Vagina (tissue), 2 donors: ENCODE results near the gene HRH2. TPM values are rescaled to one million over a fixed set of nuclear protein-coding genes. Genes with fewer than 3 reads are reported as not detected.
"Not testable (repeated sequence)": the region's sequence is repeated elsewhere in the genome, so short reads cannot be mapped to it uniquely, and the experiment has no call there.

Experiments used
- DNase-seq, 2 donors: peaks; one replicate each; pipeline ENCODE4 v3.0.0-alpha.2; 2017; ENCODE audit errors: extremely low spot score in 2 of 2
- H3K27ac ChIP-seq: fragments of 200-600 bp; sonication (generic); one replicate; pipeline ENCODE4 v1.5.1; 2019
- H3K27me3 ChIP-seq: fragments of 200-600 bp; sonication (generic); one replicate; pipeline ENCODE4 v1.5.1; 2019
- H3K36me3 ChIP-seq, 2 donors: fragments of 200-600 bp; sonication (generic); one replicate each; pipeline ENCODE4 v1.5.1; 2017 to 2019
- H3K4me1 ChIP-seq: fragments of 200-600 bp; sonication (generic); one replicate; pipeline ENCODE4 v1.5.1; 2019
- H3K4me3 ChIP-seq, 2 donors: fragments of 200-600 bp; sonication (generic); 1 replicate in 1 of 2; 2 replicates in 1 of 2; pipeline ENCODE4 v1.5.1; 2016 to 2019
- H3K9me3 ChIP-seq: fragments of 200-600 bp; sonication (generic); one replicate; pipeline ENCODE4 v1.5.1; 2019
- POLR2A ChIP-seq, 2 donors: fragments of 450-650 bp; IDR thresholded peaks; one replicate each; pipeline ENCODE4 v1.6.1; 2017; ENCODE audit warnings: antibody characterized with exemption in 2 of 2, mild to moderate bottlenecking in 2 of 2, moderate library complexity in 2 of 2
- POLR2AphosphoS5 ChIP-seq, 2 donors: sonication (generic); formaldehyde crosslinking; IDR thresholded peaks; one replicate each; pipeline ENCODE4 v1.9.0; 2017; ENCODE audit warnings: antibody characterized with exemption in 2 of 2, mild to moderate bottlenecking in 2 of 2, low read depth in 1 of 2; ENCODE audit not compliant: insufficient read depth in 1 of 2
- intact Hi-C: fragments of 100-400 bp; cut with DNase I; formaldehyde crosslinking; loops from one replicate; pipeline ENCODE4 v1.15.1; 2023
- total RNA-seq: library from RNA; depleted of rRNA; stranded (reverse); fragments of >200 nt; gene quantifications from one replicate; pipeline ENCODE4 v1.2.3, GENCODE V29; 2016
- TF ChIP-seq, protein P1 (sequence below), 3 experiments: fragments of 450-650 bp in 2 of 3; fragments of 200-600 bp in 1 of 3; sonication (generic) in 1 of 3; IDR thresholded peaks; one replicate each; pipeline ENCODE4 v1.5.1; 2017 to 2019; ENCODE audit warnings: antibody characterized with exemption in 3 of 3, mild to moderate bottlenecking in 2 of 3, moderate library complexity in 2 of 3

Gene HRH2
- total RNA-seq, 1 donor from 2014 or later: 0.98 TPM

DNA sequence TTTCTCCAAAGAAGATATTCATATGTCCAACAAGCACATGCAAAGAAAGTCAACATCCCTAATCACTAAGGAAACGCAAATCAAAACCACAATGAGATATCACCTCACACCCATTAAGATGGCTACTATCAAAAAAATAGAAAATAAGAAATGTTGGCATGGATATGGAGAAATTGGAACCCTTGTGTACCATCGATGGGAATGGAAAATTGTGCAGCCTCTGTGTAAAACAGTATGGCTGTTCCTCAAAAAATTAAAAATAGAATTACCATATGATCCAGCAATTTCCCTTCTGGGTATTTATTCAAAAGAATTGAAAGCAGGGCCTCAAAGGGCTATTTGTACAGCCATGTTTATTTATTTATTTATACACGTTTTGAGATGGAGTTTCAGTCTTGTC is 43.0 kb upstream of the HRH2 start:
- intact Hi-C loops: no loop called here
- H3K4me1 ChIP-seq: no peaks in the 10 kb centered on the region
- H3K36me3 ChIP-seq: no peaks in the 10 kb centered on the region
- H3K9me3 ChIP-seq: no peaks in the 10 kb centered on the region
- no peak for DNase-seq
- H3K27me3 ChIP-seq: no peaks in the 10 kb centered on the region
- H3K4me3 ChIP-seq: no peak overlapping the region
- no peak for TF ChIP-seq POLR2A (IDR thresholded peaks at IDR 0.05)
- TF ChIP-seq POLR2AphosphoS5 (IDR thresholded peaks at IDR 0.05; ENCODE audit: insufficient read depth in 1 of 2, low read depth in 1 of 2): no peak
- TF ChIP-seq, protein P1, sequence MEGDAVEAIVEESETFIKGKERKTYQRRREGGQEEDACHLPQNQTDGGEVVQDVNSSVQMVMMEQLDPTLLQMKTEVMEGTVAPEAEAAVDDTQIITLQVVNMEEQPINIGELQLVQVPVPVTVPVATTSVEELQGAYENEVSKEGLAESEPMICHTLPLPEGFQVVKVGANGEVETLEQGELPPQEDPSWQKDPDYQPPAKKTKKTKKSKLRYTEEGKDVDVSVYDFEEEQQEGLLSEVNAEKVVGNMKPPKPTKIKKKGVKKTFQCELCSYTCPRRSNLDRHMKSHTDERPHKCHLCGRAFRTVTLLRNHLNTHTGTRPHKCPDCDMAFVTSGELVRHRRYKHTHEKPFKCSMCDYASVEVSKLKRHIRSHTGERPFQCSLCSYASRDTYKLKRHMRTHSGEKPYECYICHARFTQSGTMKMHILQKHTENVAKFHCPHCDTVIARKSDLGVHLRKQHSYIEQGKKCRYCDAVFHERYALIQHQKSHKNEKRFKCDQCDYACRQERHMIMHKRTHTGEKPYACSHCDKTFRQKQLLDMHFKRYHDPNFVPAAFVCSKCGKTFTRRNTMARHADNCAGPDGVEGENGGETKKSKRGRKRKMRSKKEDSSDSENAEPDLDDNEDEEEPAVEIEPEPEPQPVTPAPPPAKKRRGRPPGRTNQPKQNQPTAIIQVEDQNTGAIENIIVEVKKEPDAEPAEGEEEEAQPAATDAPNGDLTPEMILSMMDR (IDR thresholded peaks at IDR 0.05): no peak
- no peak overlapping the region for H3K27ac ChIP-seq

DNA sequence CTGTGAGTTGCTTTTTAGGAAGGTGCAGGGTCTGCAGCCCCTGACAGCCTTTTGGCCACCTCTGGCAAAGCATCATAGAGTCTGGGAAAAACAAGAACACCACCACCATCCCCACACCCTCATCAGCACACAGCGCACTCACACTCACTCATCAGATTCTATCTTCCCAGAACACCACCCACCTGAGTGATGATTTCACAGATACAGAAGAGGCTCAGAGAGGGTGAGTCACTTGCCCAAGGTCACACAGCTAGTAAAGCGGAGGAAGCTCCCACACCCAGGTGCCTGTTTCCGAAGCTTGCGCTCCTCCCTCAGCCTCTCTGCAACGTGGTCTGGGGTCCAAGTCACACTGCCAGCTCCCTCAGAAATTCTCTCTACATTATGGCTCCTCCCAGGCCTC is 41.8 kb upstream of the HRH2 start:
- H3K9me3 ChIP-seq: no peaks in the 10 kb centered on the region
- no peaks in the 10 kb centered on the region for H3K4me1 ChIP-seq
- intact Hi-C loops: no loop called here
- TF ChIP-seq POLR2A (IDR thresholded peaks at IDR 0.05) (no peak), POLR2AphosphoS5 (IDR thresholded peaks at IDR 0.05; ENCODE audit: insufficient read depth in 1 of 2, low read depth in 1 of 2) (no peak)
- TF ChIP-seq, protein P1 (IDR thresholded peaks at IDR 0.05): no peak
- H3K27me3 ChIP-seq: no peaks in the 10 kb centered on the region
- no peak for DNase-seq
- no peaks in the 10 kb centered on the region for H3K36me3 ChIP-seq
- no peak overlapping the region for H3K27ac ChIP-seq
- no peak overlapping the region for H3K4me3 ChIP-seq

DNA sequence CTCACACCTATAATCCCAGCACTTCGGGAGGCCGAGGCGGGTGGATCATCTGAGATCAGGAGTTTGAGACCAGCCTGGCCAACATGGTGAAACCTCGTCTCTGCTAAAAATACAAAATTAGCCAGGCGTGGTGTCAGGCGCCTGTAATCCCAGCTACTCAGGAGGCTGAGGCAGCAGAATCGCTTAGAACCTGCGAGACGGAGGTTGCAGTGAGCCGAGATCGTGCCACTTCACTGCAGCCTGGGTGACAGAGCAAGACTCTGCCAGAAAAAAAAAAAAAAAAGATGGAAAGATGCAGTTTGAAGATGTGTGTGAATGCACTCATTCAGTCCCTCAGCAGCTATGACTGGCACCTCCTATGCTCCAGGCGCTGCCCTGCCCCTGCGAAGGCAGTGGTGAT is 41.3 kb upstream of the HRH2 start:
- H3K4me3 ChIP-seq, H3K4me1 ChIP-seq, DNase-seq, H3K27ac ChIP-seq, intact Hi-C loops, H3K27me3 ChIP-seq, H3K9me3 ChIP-seq, H3K36me3 ChIP-seq: not testable (repeated sequence)

DNA sequence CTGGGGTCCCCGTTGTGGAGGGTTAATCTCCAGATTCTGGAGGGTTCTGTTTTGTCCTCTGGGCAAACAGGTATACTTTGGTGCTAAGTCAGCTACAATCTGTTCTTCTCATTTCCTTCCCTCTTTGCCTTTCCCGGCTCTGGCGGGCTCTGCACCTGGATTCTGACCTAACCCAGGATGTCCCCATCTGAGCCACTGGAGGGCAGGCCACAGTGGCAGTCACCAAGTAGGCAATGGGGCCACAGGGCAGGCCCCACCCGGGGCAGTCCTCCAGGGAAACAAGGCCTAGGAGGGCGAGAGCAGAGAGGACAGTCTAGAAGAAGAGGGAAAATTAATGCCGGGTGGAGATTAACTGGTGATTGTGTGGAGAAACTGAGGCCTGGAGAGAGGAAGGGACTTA is 40.4 kb upstream of the HRH2 start:
- TF ChIP-seq POLR2A (IDR thresholded peaks at IDR 0.05) (no peak), POLR2AphosphoS5 (IDR thresholded peaks at IDR 0.05; ENCODE audit: insufficient read depth in 1 of 2, low read depth in 1 of 2) (no peak)
- TF ChIP-seq, protein P1 (IDR thresholded peaks at IDR 0.05): no peak
- H3K36me3 ChIP-seq: no peaks in the 10 kb centered on the region
- H3K9me3 ChIP-seq: no peaks in the 10 kb centered on the region
- no peak overlapping the region for H3K4me3 ChIP-seq
- H3K4me1 ChIP-seq: no peaks in the 10 kb centered on the region
- no peak overlapping the region for H3K27ac ChIP-seq
- intact Hi-C loops: no loop called here
- no peak for DNase-seq
- H3K27me3 ChIP-seq: no peaks in the 10 kb centered on the region

DNA sequence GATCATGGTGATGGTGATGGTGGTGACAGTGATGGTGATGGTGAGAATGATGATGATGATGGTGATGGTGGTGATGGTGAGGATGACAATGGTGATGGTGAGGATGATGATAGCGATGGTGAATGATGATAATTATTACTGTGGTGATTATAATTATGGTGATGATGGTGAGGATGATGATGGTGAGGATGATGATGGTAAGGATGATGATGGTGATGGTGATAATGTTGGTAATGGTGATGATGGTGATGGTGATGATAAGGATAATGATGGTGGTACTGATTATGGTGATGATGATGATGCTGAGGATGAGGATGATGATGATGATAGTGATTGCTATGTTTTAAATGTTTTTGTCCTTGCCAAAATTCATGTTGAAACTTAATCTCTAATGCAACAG is 37.3 kb upstream of the HRH2 start:
- intact Hi-C loops: no loop called here
- Histone ChIP-seq H3K27me3 (no peaks in the 10 kb centered on the region), H3K9me3 (no peaks in the 10 kb centered on the region), H3K4me3 (no peak overlapping the region), H3K4me1 (no peaks in the 10 kb centered on the region), H3K36me3 (no peaks in the 10 kb centered on the region), H3K27ac (no peak overlapping the region)
- TF ChIP-seq POLR2A (IDR thresholded peaks at IDR 0.05) (no peak), POLR2AphosphoS5 (IDR thresholded peaks at IDR 0.05; ENCODE audit: insufficient read depth in 1 of 2, low read depth in 1 of 2) (no peak)
- TF ChIP-seq, protein P1 (IDR thresholded peaks at IDR 0.05): no peak
- no peak for DNase-seq

DNA sequence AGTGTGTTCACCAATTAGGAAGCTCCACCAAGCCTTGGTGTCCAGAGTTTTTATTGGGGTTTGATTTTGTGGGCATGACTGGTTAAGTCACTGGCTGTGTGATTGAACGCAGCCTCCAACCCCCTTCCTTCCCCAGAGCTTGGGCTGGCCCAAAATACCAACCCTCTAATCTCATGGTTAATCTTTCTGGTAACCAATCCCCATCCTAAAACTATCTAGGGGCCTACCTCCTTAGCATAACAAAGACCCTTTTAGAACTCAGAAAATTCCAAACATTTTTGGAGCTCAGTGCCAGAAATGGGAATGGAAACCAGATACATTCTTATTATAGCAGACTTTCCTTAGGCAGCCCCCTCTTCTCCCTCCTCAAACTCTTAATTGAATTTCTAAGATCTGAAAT is 35.9 kb upstream of the HRH2 start:
- no peak overlapping the region for H3K4me3 ChIP-seq
- intact Hi-C loops: no loop called here
- H3K9me3 ChIP-seq: no peaks in the 10 kb centered on the region
- TF ChIP-seq, protein P1 (IDR thresholded peaks at IDR 0.05): no peak
- no peaks in the 10 kb centered on the region for H3K27me3 ChIP-seq
- H3K4me1 ChIP-seq: no peaks in the 10 kb centered on the region
- H3K27ac ChIP-seq: no peak overlapping the region
- no peak for DNase-seq
- no peaks in the 10 kb centered on the region for H3K36me3 ChIP-seq
